ENCODE measurements around the gene COMMD3. TPM values are rescaled to one million over a fixed set of nuclear protein-coding genes. Genes with fewer than 3 reads are reported as not detected.

Gene COMMD3
- 100 to 1,000 TPM in 1 of 4 donors, 10 to 100 TPM in 3; 34.5 to 113 (median 51.9) TPM for total RNA-seq

DNA sequence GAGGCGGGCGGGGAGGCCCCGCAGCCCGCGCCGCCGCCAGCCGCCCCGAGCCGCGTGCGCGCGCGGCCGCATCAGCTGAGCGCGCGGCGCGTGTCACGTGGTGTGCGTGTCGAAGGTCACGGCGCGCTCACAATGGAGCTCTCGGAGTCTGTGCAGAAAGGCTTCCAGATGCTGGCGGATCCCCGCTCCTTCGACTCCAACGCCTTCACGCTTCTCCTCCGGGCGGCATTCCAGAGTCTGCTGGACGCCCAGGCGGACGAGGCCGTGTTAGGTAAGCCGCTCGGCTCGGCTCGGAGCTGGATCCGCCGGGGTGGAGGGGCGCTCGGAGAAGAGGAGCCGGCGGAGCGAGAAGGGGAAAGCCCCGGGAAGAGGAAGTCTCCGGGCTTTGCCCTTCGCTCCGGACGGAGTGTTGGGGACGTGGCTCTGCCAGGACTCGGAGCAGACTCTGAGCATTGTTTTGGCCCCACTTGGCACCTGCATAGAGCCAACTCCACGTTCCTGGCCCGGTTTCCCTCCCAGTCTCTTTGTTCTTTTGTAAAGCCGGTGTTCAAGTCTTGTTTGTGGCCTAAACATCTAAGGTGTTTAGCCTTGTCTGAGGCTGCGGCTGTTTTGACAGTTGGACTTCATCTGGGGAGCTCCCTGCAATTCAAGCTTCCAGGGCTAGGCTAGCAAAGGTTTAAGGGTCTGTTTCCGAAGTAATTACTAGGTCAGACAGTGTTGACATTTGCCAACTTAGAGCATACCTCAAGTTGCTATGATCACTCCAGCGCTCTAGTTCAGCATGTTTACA is at the start of gene COMMD3:
Gene COMMD3 (plus strand): TSS at position 103 of the 790 bp plus-strand sequence. CDS start 30 bp downstream, at position 133.
- intact Hi-C loops (cut with DNase I; ENCODE audit: low total_unique reads) = no loop called here
- peak within 1 kb of the TSS; percentile 83 for H3K4me3 ChIP-seq (ENCODE audit: low read depth, poor library complexity, severe bottlenecking)
- DNase-seq (ENCODE audit: low spot score in 2 of 2) = peak; percentile 86 to 97
- WGBS, 2 donors = 1 to 2% methylated on average over 16 to 26 of the region's 63 CpGs
- TF ChIP-seq CTCF (IDR thresholded peaks at IDR 0.05) = no peak
- TF ChIP-seq POLR2A (IDR thresholded peaks at IDR 0.05) = peak in 1 of 2 donors; percentile 69

DNA sequence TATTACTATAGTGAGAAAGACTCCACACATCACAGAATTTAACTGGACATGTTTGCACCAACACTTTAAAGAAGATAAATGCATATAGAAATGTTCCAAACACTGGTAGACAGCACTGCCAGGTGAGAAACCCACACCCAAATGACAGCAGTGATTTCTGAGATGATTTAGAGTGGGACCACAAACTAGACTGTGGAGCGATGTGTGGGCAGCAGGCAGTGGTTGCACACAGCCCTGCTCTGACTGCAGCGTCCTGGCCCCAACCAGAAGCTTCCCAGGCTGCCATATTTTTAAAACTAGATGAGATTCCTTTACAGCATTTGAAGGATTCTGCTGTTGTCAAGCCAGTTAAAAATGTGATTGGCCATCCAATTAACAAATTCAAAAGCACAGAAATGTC is 47.7 kb upstream of the COMMD3 start:
- TF ChIP-seq CTCF (IDR thresholded peaks at IDR 0.05) (no peak), POLR2A (IDR thresholded peaks at IDR 0.05) (no peak)
- H3K4me3 ChIP-seq (ENCODE audit: low read depth, poor library complexity, severe bottlenecking) = no peak overlapping the region
- WGBS, 2 donors = 75 to 78% methylated on average over 2 of the region's 2 CpGs
- no peak for DNase-seq (ENCODE audit: low spot score in 2 of 2)
- intact Hi-C loops (cut with DNase I; ENCODE audit: low total_unique reads) = no loop called here

DNA sequence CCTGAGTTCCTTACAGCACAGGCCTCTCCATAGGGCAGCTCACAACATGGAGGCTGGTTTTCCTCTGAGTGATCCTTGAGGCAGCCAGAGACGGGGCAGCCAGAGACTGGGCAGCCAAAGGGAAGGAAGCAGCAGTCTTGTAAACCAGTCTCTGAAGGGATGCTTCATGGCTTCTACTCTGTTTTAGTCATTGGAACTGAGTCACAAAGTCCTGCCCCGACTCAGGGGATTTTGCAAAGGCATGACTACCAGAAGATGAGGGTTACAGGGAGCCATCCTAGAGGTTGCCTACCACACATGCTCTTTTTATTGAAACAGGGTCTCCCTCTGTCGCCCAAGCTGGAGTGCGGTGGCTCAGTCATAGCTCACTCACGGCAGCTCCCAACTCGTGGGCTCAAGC is 44.4 kb upstream of the COMMD3 start:
- no peak for TF ChIP-seq CTCF (IDR thresholded peaks at IDR 0.05)
- TF ChIP-seq POLR2A (IDR thresholded peaks at IDR 0.05) = no peak

DNA sequence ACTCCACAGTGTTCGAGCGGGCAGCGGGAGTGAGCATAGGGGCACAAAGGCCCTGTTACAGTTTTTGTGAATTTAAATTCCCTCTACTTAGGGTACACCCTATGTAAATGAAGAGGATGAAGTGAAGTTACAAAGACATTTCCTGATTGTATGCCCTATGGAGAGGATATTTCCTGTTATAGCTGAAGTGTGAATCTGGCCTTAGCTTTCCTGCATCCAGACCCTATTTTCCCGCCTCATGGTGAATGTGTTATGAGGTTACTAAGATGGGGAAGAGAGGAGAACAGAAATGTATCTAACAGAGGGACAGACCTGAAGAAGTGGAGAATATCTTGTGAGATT is 37.8 kb upstream of the COMMD3 start:
- TF ChIP-seq POLR2A (IDR thresholded peaks at IDR 0.05) = no peak
- TF ChIP-seq CTCF (IDR thresholded peaks at IDR 0.05) = no peak
- WGBS, 2 donors = 94 to 97% methylated on average over 4 of the region's 4 CpGs

More for the DNA sequence above, 44.4 kb upstream of the COMMD3 start:
- H3K4me3 ChIP-seq (ENCODE audit: low read depth, poor library complexity, severe bottlenecking) = no peak overlapping the region
- DNase-seq (ENCODE audit: low spot score in 2 of 2) = no peak
- WGBS, 2 donors = 87% methylated on average over 6 of the region's 6 CpGs
- intact Hi-C loops (cut with DNase I; ENCODE audit: low total_unique reads) = no loop called here

GRCh38 chr10:22280078-22280477 is 36.1 kb upstream of the COMMD3 start:
- no peak for DNase-seq (ENCODE audit: low spot score in 2 of 2)
- intact Hi-C loops (cut with DNase I; ENCODE audit: low total_unique reads) = no loop called here
- WGBS, 2 donors = 44 to 48% methylated on average over 6 of the region's 6 CpGs
- H3K4me3 ChIP-seq (ENCODE audit: low read depth, poor library complexity, severe bottlenecking) = no peak overlapping the region
- TF ChIP-seq CTCF (IDR thresholded peaks at IDR 0.05) (no peak), POLR2A (IDR thresholded peaks at IDR 0.05) (no peak)

More for the DNA sequence above, 37.8 kb upstream of the COMMD3 start:
- intact Hi-C loops (cut with DNase I; ENCODE audit: low total_unique reads) = no loop called here
- DNase-seq (ENCODE audit: low spot score in 2 of 2) = no peak
- H3K4me3 ChIP-seq (ENCODE audit: low read depth, poor library complexity, severe bottlenecking) = no peak overlapping the region
